AG10803 (cell line): ENCODE measurements around the gene ABLIM3.

Experiments
- DNase-seq: peaks from one replicate; pipeline ENCODE4 v3.0.0; 2010; ENCODE audit warnings: low read depth
- H3K4me3 ChIP-seq: 2 replicates; pipeline ENCODE4 v1.5.1; 2011; ENCODE audit warnings: mild to moderate bottlenecking, low read length, control low read depth
- CTCF ChIP-seq: conservative IDR thresholded peaks from 2 replicates; pipeline ENCODE4 v1.5.1; 2011; ENCODE audit warnings: mild to moderate bottlenecking, low read length, control low read depth, inconsistent platforms

ABLIM3 gene

GRCh38 chr5:149126906-149127305, 14.4 kb upstream of the ABLIM3 start:
- no peak for DNase-seq
- TF ChIP-seq CTCF, result no peak
- H3K4me3 ChIP-seq, result no peak overlapping the region

GRCh38 chr5:149127394-149127955, 13.8 kb upstream of the ABLIM3 start:
- no peak for DNase-seq
- no peak for TF ChIP-seq CTCF
- H3K4me3 ChIP-seq, result no peak overlapping the region

- DNase-seq, result no peak
- H3K4me3 ChIP-seq, result no peak overlapping the region
- peak; percentile 92 for TF ChIP-seq CTCF
These were observed 13.0 kb upstream of the ABLIM3 start for GRCh38 chr5:149128023-149128875.

- H3K4me3 ChIP-seq, result no peak overlapping the region
- no peak for TF ChIP-seq CTCF
- DNase-seq, result peak; percentile 47
These were observed 12.1 kb upstream of the ABLIM3 start for GRCh38 chr5:149129181-149129580.

- peak; percentile 56 for TF ChIP-seq CTCF
- no peak overlapping the region for H3K4me3 ChIP-seq
- DNase-seq, result no peak
These were observed 11.0 kb upstream of the ABLIM3 start for GRCh38 chr5:149130121-149130914.

GRCh38 chr5:149132474-149132873, 8.8 kb upstream of the ABLIM3 start:
- H3K4me3 ChIP-seq, result no peak overlapping the region
- TF ChIP-seq CTCF, result no peak
- no peak for DNase-seq
